Caco-2 (cell line): ENCODE data around the gene ATP23. TPM values are rescaled to one million over a fixed set of nuclear protein-coding genes. Genes with fewer than 3 reads are reported as not detected.

Experiments
- BruUV-seq: library from RNA; stranded (reverse); fragments of 400-500 nt; replicated peaks from 2 replicates; lab custom pipeline; 2021; lab: Mats Ljungman, UMichigan
- CTCF ChIA-PET: fragments of 300-600 bp; sonication (Branson Sonifier 250); formaldehyde crosslinking; loops from one replicate; lab custom pipeline; 2022; ENCODE audit warnings: antibody characterized with exemption; lab: Charles Lee
- POLR2A ChIA-PET: fragments of 300-600 bp; sonication (Branson Sonifier 250); formaldehyde crosslinking; loops from one replicate; lab custom pipeline; 2022; ENCODE audit warnings: antibody characterized with exemption; lab: Charles Lee
- DNase-seq, 2 experiments: peaks; one replicate each; pipeline versions ENCODE4 v3.0.0 to v3.0.0-alpha.2; 2020 to 2022
- H3K27me3 ChIP-seq: replicated peaks from 2 replicates; pipeline ENCODE4 v1.6.0; 2011; ENCODE audit warnings: low read length; ENCODE audit not compliant: control insufficient read depth, insufficient read depth
- H3K36me3 ChIP-seq: 2 replicates; pipeline ENCODE4 v1.5.1; 2011; ENCODE audit warnings: low read length; ENCODE audit not compliant: control insufficient read depth, insufficient read depth
- H3K4me1 ChIP-seq: fragments of 250-450 bp; sonication (Bioruptor Pico); 2 replicates; pipeline ENCODE4 v1.5.1; 2020; ENCODE audit warnings: mild to moderate bottlenecking
- H3K4me3 ChIP-seq: 2 replicates; pipeline ENCODE4 v1.5.1; 2011; ENCODE audit warnings: low read depth, mild to moderate bottlenecking, control low read depth, low read length
- H3K9me3 ChIP-seq: fragments of 250-450 bp; sonication (Bioruptor Pico); 2 replicates; pipeline ENCODE4 v1.5.1; 2020; ENCODE audit warnings: mild to moderate bottlenecking, moderate library complexity
- H3K27ac Mint-ChIP-seq: one replicate; pipeline ENCODE4 v1.8.0; 2022; ENCODE audit warnings: mixed read lengths; ENCODE audit not compliant: unreplicated experiment
- H3K27me3 Mint-ChIP-seq: one replicate; pipeline ENCODE4 v1.8.0; 2022; ENCODE audit warnings: mixed read lengths; ENCODE audit not compliant: insufficient read depth, unreplicated experiment
- H3K36me3 Mint-ChIP-seq: one replicate; pipeline ENCODE4 v1.8.0; 2022; ENCODE audit warnings: mild to moderate bottlenecking, mixed read lengths; ENCODE audit not compliant: insufficient read depth, unreplicated experiment
- H3K4me1 Mint-ChIP-seq: one replicate; pipeline ENCODE4 v1.8.0; 2022; ENCODE audit warnings: low read depth, mixed read lengths; ENCODE audit not compliant: unreplicated experiment
- H3K4me3 Mint-ChIP-seq: one replicate; pipeline ENCODE4 v1.8.0; 2022; ENCODE audit warnings: mild to moderate bottlenecking, moderate library complexity, mixed read lengths; ENCODE audit not compliant: unreplicated experiment
- H3K9me3 Mint-ChIP-seq: one replicate; pipeline ENCODE4 v1.8.0; 2022; ENCODE audit warnings: mixed read lengths; ENCODE audit not compliant: unreplicated experiment
- CTCF ChIP-seq, 2 experiments: fragments of 200-600 bp in 1 of 2; IDR thresholded peaks; 1 replicate in 1 of 2; 2 replicates in 1 of 2; pipeline versions ENCODE4 v1.5.1 to v1.8.0; 2011 to 2022; ENCODE audit warnings: antibody characterized with exemption in 1 of 2, control low read depth in 1 of 2, inconsistent platforms in 1 of 2, low read depth in 1 of 2, low read length in 1 of 2, mild to moderate bottlenecking in 1 of 2, moderate library complexity in 1 of 2; ENCODE audit not compliant: insufficient read depth in 1 of 2, severe bottlenecking in 1 of 2, unreplicated experiment in 1 of 2
- intact Hi-C: fragments of 100-400 bp; cut with micrococcal nuclease; formaldehyde crosslinking; loops from one replicate; pipeline ENCODE4 v1.10.0; 2022; ENCODE audit not compliant: unreplicated experiment
- total RNA-seq: library from RNA; stranded (reverse); gene quantifications from 2 replicates; pipeline ENCODE4 v1.2.3, GENCODE V29; 2022

The ATP23 gene
- total RNA-seq, 1 experiment from 2014 or later = 6.6 TPM

- Histone ChIP-seq H3K4me3 (no peak overlapping the region), H3K9me3 (no peaks in the 10 kb centered on the region), H3K4me1 (peaks cover 7% of the 10 kb centered on the region; the same call in 1 of the 2 replicates), H3K36me3 (no peaks in the 10 kb centered on the region), H3K27me3 (no peaks in the 10 kb centered on the region)
- intact Hi-C loops = no loop called here
- Mint-ChIP-seq H3K9me3 (no peaks in the 10 kb centered on the region), H3K27ac (no peak overlapping the region), H3K36me3 (no peaks in the 10 kb centered on the region), H3K4me1 (peaks cover 14% of the 10 kb centered on the region), H3K27me3 (peaks cover 4% of the 10 kb centered on the region), H3K4me3 (no peak overlapping the region)
- ChIA-PET POLR2A (no interaction called here), CTCF (interaction anchor here (0.7 kb wide), 1 partner anchor 9 kb away, joined by 3 read pairs; no protein-coding TSS in a partner anchor)
- no peak for DNase-seq
- BruUV-seq = no TSS peak
- no peak for TF ChIP-seq CTCF (IDR thresholded peaks at IDR 0.05; ENCODE audit: insufficient read depth in 1 of 2, low read depth in 1 of 2, low read length in 1 of 2, severe bottlenecking in 1 of 2, unreplicated experiment in 1 of 2)
These were observed 47.7 kb upstream of the ATP23 start for GRCh38 chr12:57893431-57894353.

GRCh38 chr12:57894399-57895292 is 46.7 kb upstream of the ATP23 start:
- Mint-ChIP-seq H3K4me1 (peaks cover 14% of the 10 kb centered on the region), H3K9me3 (no peaks in the 10 kb centered on the region), H3K36me3 (no peaks in the 10 kb centered on the region), H3K27ac (no peak overlapping the region), H3K27me3 (peaks cover 4% of the 10 kb centered on the region), H3K4me3 (no peak overlapping the region)
- Histone ChIP-seq H3K27me3 (no peaks in the 10 kb centered on the region), H3K4me3 (no peak overlapping the region), H3K9me3 (no peaks in the 10 kb centered on the region), H3K36me3 (no peaks in the 10 kb centered on the region), H3K4me1 (peaks cover 5% of the 10 kb centered on the region; the same call in 1 of the 2 replicates)
- no peak for DNase-seq
- CTCF ChIA-PET = interaction anchor here (0.5 to 0.7 kb wide), 2 partner anchors 8 to 16 kb away, joined by 3 to 5 read pairs; no protein-coding TSS in a partner anchor
- POLR2A ChIA-PET = interaction anchor here (0.5 kb wide), 1 partner anchor 54 kb away, joined by 4 read pairs; no protein-coding TSS in a partner anchor
- no TSS peak for BruUV-seq
- intact Hi-C loops = no loop called here
- TF ChIP-seq CTCF (IDR thresholded peaks at IDR 0.05; ENCODE audit: insufficient read depth in 1 of 2, low read depth in 1 of 2, low read length in 1 of 2, severe bottlenecking in 1 of 2, unreplicated experiment in 1 of 2) = no peak
